Activated naive CD8-positive, alpha-beta T cell treated with anti-CD3 and anti-CD28 coated beads, Interleukin-2, amount 50 U/mL, for 24 hours (primary cell): ENCODE measurements around the gene DLX5.

Source experiments
- ATAC-seq: fragments of 150-1000 bp; cut with Tn5 transposase; one replicate; pipeline ENCODE4 v1.10.0; 2021
- DNase-seq: peaks from one replicate; pipeline ENCODE4 v3.0.0; 2021
- H3K27ac Mint-ChIP-seq: one replicate; pipeline ENCODE4 v1.8.0; 2021; ENCODE audit warnings: mild to moderate bottlenecking, mixed read lengths
- H3K27me3 Mint-ChIP-seq: one replicate; pipeline ENCODE4 v1.8.0; 2021; ENCODE audit warnings: mixed read lengths
- H3K36me3 Mint-ChIP-seq: one replicate; pipeline ENCODE4 v1.8.0; 2021; ENCODE audit warnings: low read depth, mixed read lengths
- H3K4me1 Mint-ChIP-seq: one replicate; pipeline ENCODE4 v1.8.0; 2021; ENCODE audit warnings: mixed read lengths
- H3K4me3 Mint-ChIP-seq: one replicate; pipeline ENCODE4 v1.8.0; 2021; ENCODE audit warnings: mild to moderate bottlenecking, moderate library complexity, mixed read lengths
- H3K9me3 Mint-ChIP-seq: one replicate; pipeline ENCODE4 v1.8.0; 2021; ENCODE audit warnings: mixed read lengths

DLX5 gene

GRCh38 chr7:96992192-96993005 lies 32.2 kb downstream of the DLX5 start:
- no peak for DNase-seq
- H3K9me3 Mint-ChIP-seq, result no peaks in the 10 kb centered on the region
- no peak overlapping the region for H3K27ac Mint-ChIP-seq
- no peak overlapping the region for H3K4me3 Mint-ChIP-seq
- H3K27me3 Mint-ChIP-seq, result peaks cover 84% of the 10 kb centered on the region
- no peak for ATAC-seq
- H3K4me1 Mint-ChIP-seq, result peaks cover 2% of the 10 kb centered on the region
- peaks cover 2% of the 10 kb centered on the region for H3K36me3 Mint-ChIP-seq

- DNase-seq (no peak), ATAC-seq (no peak)
- Mint-ChIP-seq H3K4me1 (peaks cover 2% of the 10 kb centered on the region), H3K27me3 (peaks cover 82% of the 10 kb centered on the region), H3K36me3 (peaks cover under 1% of the 10 kb centered on the region), H3K27ac (no peak overlapping the region), H3K4me3 (no peak overlapping the region), H3K9me3 (no peaks in the 10 kb centered on the region)
Observed at GRCh38 chr7:96991546-96992191, 33.0 kb downstream of the DLX5 start.

DNA sequence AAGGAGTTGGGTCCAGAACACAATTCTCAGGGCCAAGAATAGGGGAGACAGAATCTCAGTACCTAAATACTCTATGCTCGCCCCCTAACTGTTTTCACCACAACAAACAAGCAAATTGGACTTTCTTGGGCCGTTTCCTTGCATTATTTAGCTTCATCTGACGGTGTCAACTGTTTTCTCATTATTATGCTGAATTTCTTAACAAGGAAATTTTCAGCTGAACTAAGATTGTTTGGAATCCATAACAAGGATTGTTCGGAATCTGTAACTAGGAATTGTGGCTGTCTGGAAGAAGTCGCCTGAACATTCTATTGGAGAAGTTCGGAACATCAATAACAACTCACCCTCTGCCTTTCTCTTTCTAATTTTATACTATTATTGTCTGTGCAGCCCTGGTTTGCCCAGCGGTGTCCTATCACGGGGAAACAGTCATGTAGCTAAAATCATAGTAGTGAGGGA lies 34.7 kb downstream of the DLX5 start:
- no peak for ATAC-seq
- no peak overlapping the region for H3K4me3 Mint-ChIP-seq

GRCh38 chr7:96989241-96989858 lies 35.3 kb downstream of the DLX5 start:
- peaks cover 2% of the 10 kb centered on the region for H3K4me1 Mint-ChIP-seq
- ATAC-seq (no peak), DNase-seq (no peak)
- H3K27me3 Mint-ChIP-seq, result peaks cover 73% of the 10 kb centered on the region
- no peak overlapping the region for H3K4me3 Mint-ChIP-seq
- no peaks in the 10 kb centered on the region for H3K36me3 Mint-ChIP-seq
- H3K9me3 Mint-ChIP-seq, result no peaks in the 10 kb centered on the region
- H3K27ac Mint-ChIP-seq, result no peak overlapping the region

More for the DNA sequence above, 34.7 kb downstream of the DLX5 start:
- Mint-ChIP-seq H3K36me3 (no peaks in the 10 kb centered on the region), H3K27ac (no peak overlapping the region), H3K4me1 (peaks cover 2% of the 10 kb centered on the region), H3K9me3 (no peaks in the 10 kb centered on the region), H3K27me3 (peaks cover 78% of the 10 kb centered on the region)
- DNase-seq, result no peak

- Mint-ChIP-seq H3K36me3 (no peaks in the 10 kb centered on the region), H3K4me3 (no peak overlapping the region), H3K27ac (no peak overlapping the region), H3K4me1 (peaks cover 1% of the 10 kb centered on the region), H3K27me3 (peaks cover 61% of the 10 kb centered on the region), H3K9me3 (no peaks in the 10 kb centered on the region)
- ATAC-seq (no peak), DNase-seq (no peak)
Observed at GRCh38 chr7:96987719-96988118, 36.9 kb downstream of the DLX5 start.

DNA sequence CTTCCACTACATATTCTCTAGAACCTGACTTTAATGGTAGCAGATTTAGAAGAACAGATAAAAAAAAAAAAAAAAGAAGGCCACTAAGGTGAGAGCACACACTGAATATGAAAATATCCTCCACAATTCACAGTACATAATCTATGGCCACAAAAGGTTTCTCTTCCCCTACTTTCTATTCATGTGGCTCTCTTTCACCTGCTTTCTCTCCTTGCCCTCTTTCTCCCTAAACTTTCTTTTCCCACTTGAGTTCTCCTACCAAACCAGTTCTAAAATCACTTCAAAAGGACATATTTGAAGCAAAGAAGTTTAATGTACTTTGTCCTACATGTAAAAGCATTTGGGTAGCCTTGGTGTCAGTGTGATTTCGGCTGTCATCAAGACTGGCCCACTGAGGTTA lies 37.7 kb downstream of the DLX5 start:
- Mint-ChIP-seq H3K27me3 (peaks cover 54% of the 10 kb centered on the region), H3K27ac (no peak overlapping the region), H3K4me3 (no peak overlapping the region), H3K9me3 (no peaks in the 10 kb centered on the region), H3K4me1 (no peaks in the 10 kb centered on the region), H3K36me3 (no peaks in the 10 kb centered on the region)
- DNase-seq, result no peak
- no peak for ATAC-seq

DNA sequence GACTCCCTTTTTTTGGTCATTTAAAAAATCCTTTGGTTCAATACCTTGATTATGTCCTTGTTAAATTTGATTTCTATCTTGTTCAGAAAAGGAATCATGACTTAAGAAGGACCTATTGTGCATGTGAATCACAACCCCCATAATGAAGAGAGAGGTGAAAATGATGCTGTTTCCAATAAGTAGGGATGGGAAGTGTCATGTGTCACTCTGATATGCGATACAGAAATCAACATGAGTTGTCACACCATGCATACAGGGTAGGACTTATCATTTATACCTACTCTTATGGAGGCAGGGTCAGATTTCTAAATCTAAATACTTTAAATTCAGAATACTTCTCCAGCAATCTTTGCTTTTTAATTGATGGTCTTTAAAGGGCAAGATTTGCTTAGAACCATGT lies 38.6 kb downstream of the DLX5 start:
- H3K4me1 Mint-ChIP-seq, result no peaks in the 10 kb centered on the region
- ATAC-seq (no peak), DNase-seq (no peak)
- H3K27ac Mint-ChIP-seq, result no peak overlapping the region
- peaks cover 53% of the 10 kb centered on the region for H3K27me3 Mint-ChIP-seq
- H3K36me3 Mint-ChIP-seq, result no peaks in the 10 kb centered on the region
- no peaks in the 10 kb centered on the region for H3K9me3 Mint-ChIP-seq
- no peak overlapping the region for H3K4me3 Mint-ChIP-seq

- Mint-ChIP-seq H3K4me1 (no peaks in the 10 kb centered on the region), H3K27ac (no peak overlapping the region), H3K4me3 (no peak overlapping the region), H3K9me3 (no peaks in the 10 kb centered on the region), H3K27me3 (peaks cover 32% of the 10 kb centered on the region), H3K36me3 (no peaks in the 10 kb centered on the region)
- ATAC-seq, result no peak
- DNase-seq, result no peak
Observed at GRCh38 chr7:96982586-96982985, 42.0 kb downstream of the DLX5 start.

DNA sequence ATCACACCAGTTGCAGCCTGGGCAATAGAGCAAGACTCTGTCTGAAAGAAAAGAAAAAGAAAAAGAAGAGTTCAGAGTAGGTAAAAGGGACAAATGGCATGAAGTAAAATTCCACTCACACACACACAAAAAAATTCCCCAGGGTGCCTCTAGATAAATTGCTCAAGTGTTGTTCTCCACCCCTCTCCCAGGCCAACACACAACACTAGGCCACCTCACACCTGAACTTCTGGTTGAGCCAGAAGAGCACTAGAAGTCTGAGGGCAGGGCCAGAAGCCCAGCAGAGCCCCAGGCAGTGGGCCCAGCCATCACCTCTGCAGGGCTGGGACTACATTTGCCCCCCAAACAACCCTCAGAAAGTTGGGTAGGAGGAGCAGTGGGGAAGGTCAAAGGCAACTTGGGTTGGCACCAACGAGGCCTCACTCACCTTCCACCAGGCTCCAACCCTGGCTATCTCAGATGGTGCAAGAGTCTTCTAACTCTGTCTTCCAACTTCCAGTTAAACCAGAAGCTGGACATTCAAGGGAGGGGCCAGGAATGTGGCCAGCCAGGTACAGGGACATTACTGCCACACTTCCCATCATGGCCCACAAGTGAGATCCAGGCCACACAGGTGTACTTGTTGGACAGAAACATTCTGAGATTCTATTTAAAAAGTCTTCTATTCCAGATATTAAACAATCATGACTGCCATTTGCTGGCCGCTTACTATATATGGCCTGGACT lies 44.9 kb downstream of the DLX5 start:
- no peaks in the 10 kb centered on the region for H3K36me3 Mint-ChIP-seq
- H3K27me3 Mint-ChIP-seq, result peaks cover 30% of the 10 kb centered on the region
- no peak for DNase-seq
- H3K9me3 Mint-ChIP-seq, result no peaks in the 10 kb centered on the region
- no peak overlapping the region for H3K27ac Mint-ChIP-seq
- no peak overlapping the region for H3K4me3 Mint-ChIP-seq
- H3K4me1 Mint-ChIP-seq, result no peaks in the 10 kb centered on the region
- no peak for ATAC-seq

- no peaks in the 10 kb centered on the region for H3K4me1 Mint-ChIP-seq
- DNase-seq, result no peak
- no peaks in the 10 kb centered on the region for H3K9me3 Mint-ChIP-seq
- no peak overlapping the region for H3K4me3 Mint-ChIP-seq
- H3K36me3 Mint-ChIP-seq, result no peaks in the 10 kb centered on the region
- peaks cover 30% of the 10 kb centered on the region for H3K27me3 Mint-ChIP-seq
- ATAC-seq, result no peak
- H3K27ac Mint-ChIP-seq, result no peak overlapping the region
Observed at GRCh38 chr7:96977445-96977844, 47.2 kb downstream of the DLX5 start.

GRCh38 chr7:96976106-96976505 lies 48.5 kb downstream of the DLX5 start:
- Mint-ChIP-seq H3K4me1 (no peaks in the 10 kb centered on the region), H3K27ac (no peak overlapping the region), H3K27me3 (peaks cover 27% of the 10 kb centered on the region), H3K36me3 (no peaks in the 10 kb centered on the region), H3K9me3 (no peaks in the 10 kb centered on the region), H3K4me3 (no peak overlapping the region)
- DNase-seq (no peak), ATAC-seq (no peak)

DNA sequence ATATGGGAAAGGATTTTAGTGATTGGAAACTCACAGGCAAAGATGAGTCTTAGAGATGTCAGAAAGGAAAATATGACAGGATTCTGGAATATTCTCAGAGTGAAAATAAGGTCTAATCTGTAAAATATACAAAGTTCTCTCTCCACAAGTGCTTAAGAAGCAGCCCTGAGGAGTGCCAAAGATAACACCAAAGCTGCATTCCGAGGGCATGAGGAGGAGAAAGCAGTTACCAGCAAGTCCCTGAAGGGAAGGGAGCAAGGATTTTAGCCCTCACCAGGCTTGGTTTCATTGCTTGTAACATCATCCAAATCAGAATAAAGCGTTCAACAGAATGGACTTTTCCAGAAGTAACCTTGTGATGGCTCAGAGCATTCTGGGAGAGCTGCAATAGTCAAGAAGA lies 50.6 kb downstream of the DLX5 start:
- DNase-seq (no peak), ATAC-seq (no peak)
- peaks cover 28% of the 10 kb centered on the region for H3K27me3 Mint-ChIP-seq

GRCh38 chr7:96970739-96971138 lies 53.9 kb downstream of the DLX5 start:
- no peaks in the 10 kb centered on the region for H3K36me3 Mint-ChIP-seq
- H3K9me3 Mint-ChIP-seq, result no peaks in the 10 kb centered on the region
- no peak for ATAC-seq
- no peak overlapping the region for H3K4me3 Mint-ChIP-seq
- peaks cover 27% of the 10 kb centered on the region for H3K27me3 Mint-ChIP-seq
- no peak overlapping the region for H3K27ac Mint-ChIP-seq
- no peaks in the 10 kb centered on the region for H3K4me1 Mint-ChIP-seq
- no peak for DNase-seq

More for the DNA sequence above, 50.6 kb downstream of the DLX5 start:
- no peaks in the 10 kb centered on the region for H3K9me3 Mint-ChIP-seq
- no peak overlapping the region for H3K27ac Mint-ChIP-seq
- H3K4me1 Mint-ChIP-seq, result no peaks in the 10 kb centered on the region
- no peaks in the 10 kb centered on the region for H3K36me3 Mint-ChIP-seq
- H3K4me3 Mint-ChIP-seq, result no peak overlapping the region
